Testis (tissue), 3 donors: ENCODE data around the gene FAM184B. TPM values are rescaled to one million over a fixed set of nuclear protein-coding genes. Genes with fewer than 3 reads are reported as not detected.

Experiments
- DNase-seq: peaks from one replicate; pipeline ENCODE4 v3.0.0-alpha.2; 2019
- H3K27ac ChIP-seq, 2 donors: fragments of 200-600 bp; sonication (generic); one replicate each; pipeline ENCODE4 v1.5.1; 2019
- H3K27me3 ChIP-seq: fragments of 200-600 bp; sonication (generic); one replicate; pipeline ENCODE4 v1.5.1; 2019
- H3K36me3 ChIP-seq: fragments of 200-600 bp; sonication (generic); one replicate; pipeline ENCODE4 v1.5.1; 2017; ENCODE audit warnings: low read depth; ENCODE audit errors: missing control alignments
- H3K4me1 ChIP-seq: fragments of 200-600 bp; sonication (generic); one replicate; pipeline ENCODE4 v1.5.1; 2019
- H3K4me3 ChIP-seq, 2 donors: fragments of 200-600 bp; sonication (generic); one replicate each; pipeline ENCODE4 v1.5.1; 2017 to 2019
- H3K9me3 ChIP-seq: fragments of 200-600 bp; sonication (generic); one replicate; pipeline ENCODE4 v1.5.1; 2017
- CTCF ChIP-seq, 3 experiments: fragments of 450-650 bp in 2 of 3; fragments of 200-600 bp in 1 of 3; sonication (generic) in 1 of 3; IDR thresholded peaks; one replicate each; pipeline ENCODE4 v1.5.1; 2016 to 2019; ENCODE audit warnings: antibody characterized with exemption in 3 of 3, mild to moderate bottlenecking in 2 of 3, moderate library complexity in 1 of 3
- POLR2A ChIP-seq: fragments of 450-650 bp; IDR thresholded peaks from one replicate; pipeline ENCODE4 v1.6.1; 2017; ENCODE audit warnings: antibody characterized with exemption, mild to moderate bottlenecking, moderate library complexity
- WGBS, 2 donors: methylation state at CpG; one replicate each; pipeline ENCODE4 v1.1.5; 2018; 5-methylcytosine and 5-hydroxymethylcytosine counted together
- intact Hi-C: fragments of 100-400 bp; cut with DNase I; formaldehyde crosslinking; loops from one replicate; pipeline ENCODE4 v1.15.1; 2023; ENCODE audit warnings: low total_unique reads
- polyA plus RNA-seq: library from polyadenylated mRNA; stranded (reverse); fragments of 350-450 nt; fragmentation: Illumina TruSeq; extraction: RNeasy Lipid Tissue Mini Kit (QIAGEN cat#74804); gene quantifications from one replicate; pipeline ENCODE4 v1.2.3, GENCODE V29; 2014; ENCODE audit warnings: low read depth, low replicate concordance; ENCODE audit not compliant: insufficient read depth
- total RNA-seq, 2 donors: library from RNA; depleted of rRNA; stranded (reverse); fragments of >200 nt; gene quantifications; one replicate each; pipeline ENCODE4 v1.2.3, GENCODE V29; 2016

FAM184B gene
- total and polyA plus RNA-seq, 3 donors from 2014 or later = 0.08 to 0.26 (median 0.19) TPM

DNA sequence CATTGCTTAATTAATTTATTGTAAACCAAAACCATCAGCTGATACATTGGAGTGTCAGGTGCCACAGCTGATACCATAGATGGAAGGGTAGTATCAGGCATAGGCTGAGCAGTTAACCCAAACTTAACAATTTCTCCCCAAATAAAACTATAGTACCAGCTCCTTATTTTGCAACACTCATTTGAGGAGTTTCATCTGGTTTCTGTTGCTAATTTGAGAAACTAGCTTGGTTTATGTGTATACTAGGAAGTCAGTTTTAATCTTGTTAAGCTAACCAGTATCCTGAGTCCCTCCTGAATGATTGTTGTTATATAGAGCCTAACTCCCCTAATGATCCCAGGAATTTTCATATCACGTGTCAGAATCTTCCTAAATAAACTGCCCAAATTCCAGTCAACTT is 16.4 kb upstream of the FAM184B start:
- Histone ChIP-seq H3K27ac (no peak overlapping the region), H3K36me3 (no peaks in the 10 kb centered on the region), H3K9me3 (no peaks in the 10 kb centered on the region), H3K4me1 (no peaks in the 10 kb centered on the region), H3K4me3 (no peak overlapping the region), H3K27me3 (no peaks in the 10 kb centered on the region)
- no peak for DNase-seq
- 82 to 94% methylated on average over 1 of the region's 1 CpG for WGBS, 2 donors
- intact Hi-C loops = no loop called here
- no peak for TF ChIP-seq POLR2A
- no peak for TF ChIP-seq CTCF (IDR thresholded peaks at IDR 0.05)

GRCh38 chr4:17794730-17795129 is 13.3 kb upstream of the FAM184B start:
- Histone ChIP-seq H3K9me3 (no peaks in the 10 kb centered on the region), H3K27me3 (no peaks in the 10 kb centered on the region), H3K4me3 (no peak overlapping the region), H3K4me1 (no peaks in the 10 kb centered on the region), H3K36me3 (no peaks in the 10 kb centered on the region), H3K27ac (no peak overlapping the region)
- WGBS, 2 donors = 73 to 85% methylated on average over 1 of the region's 1 CpG
- TF ChIP-seq CTCF (IDR thresholded peaks at IDR 0.05) = no peak
- no peak for TF ChIP-seq POLR2A
- intact Hi-C loops = no loop called here
- no peak for DNase-seq

DNA sequence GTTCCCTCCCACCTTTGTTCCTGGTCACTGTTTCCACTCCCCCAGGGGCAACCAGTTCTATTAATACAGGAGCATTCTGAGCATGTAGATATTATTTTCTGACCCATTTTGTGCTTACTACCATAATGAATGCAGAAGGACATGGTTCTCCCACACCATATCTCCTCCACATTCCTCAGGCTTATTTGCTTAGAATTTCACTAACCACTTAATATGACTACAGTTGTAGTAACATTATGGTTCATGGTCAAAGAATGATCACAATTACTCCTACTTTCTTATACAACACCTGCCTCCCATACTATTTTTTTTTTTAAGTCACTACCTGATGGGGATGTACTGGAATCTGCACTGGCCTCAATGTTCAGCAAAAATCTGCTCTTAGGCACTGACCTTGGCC is 7.5 kb upstream of the FAM184B start:
- H3K27me3 ChIP-seq = no peaks in the 10 kb centered on the region
- H3K27ac ChIP-seq = no peak overlapping the region
- H3K9me3 ChIP-seq = no peaks in the 10 kb centered on the region
- no peak for DNase-seq
- H3K4me1 ChIP-seq = no peaks in the 10 kb centered on the region
- no peaks in the 10 kb centered on the region for H3K36me3 ChIP-seq
- intact Hi-C loops = no loop called here
- no peak overlapping the region for H3K4me3 ChIP-seq
- TF ChIP-seq CTCF (IDR thresholded peaks at IDR 0.05) (no peak), POLR2A (no peak)

DNA sequence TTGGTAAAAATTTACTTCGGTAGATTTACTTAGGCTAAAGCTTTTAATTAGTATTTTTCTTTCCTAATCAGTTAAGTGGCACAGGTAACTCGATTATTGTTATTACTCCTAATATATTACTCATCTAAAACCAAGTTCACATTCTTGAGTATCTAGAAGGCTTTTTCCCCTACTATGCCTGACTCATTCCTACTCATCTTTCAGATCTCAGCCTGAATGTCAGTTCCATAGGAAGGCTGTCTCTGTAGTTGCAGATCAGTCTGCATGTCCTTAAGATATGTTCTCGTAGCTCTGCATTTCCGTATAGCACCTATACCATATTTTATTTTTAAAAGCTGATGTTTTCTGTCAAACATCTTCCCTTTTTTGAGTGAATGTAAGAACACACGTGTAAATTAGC is 5.9 kb upstream of the FAM184B start:
- Histone ChIP-seq H3K4me1 (no peaks in the 10 kb centered on the region), H3K9me3 (no peaks in the 10 kb centered on the region), H3K27me3 (no peaks in the 10 kb centered on the region), H3K27ac (no peak overlapping the region), H3K4me3 (no peak overlapping the region), H3K36me3 (no peaks in the 10 kb centered on the region)
- 89 to 90% methylated on average over 5 of the region's 5 CpGs for WGBS, 2 donors
- intact Hi-C loops = no loop called here
- no peak for DNase-seq
- no peak for TF ChIP-seq POLR2A
- TF ChIP-seq CTCF (IDR thresholded peaks at IDR 0.05) = no peak

- no peak for DNase-seq
- H3K4me3 ChIP-seq = no peak overlapping the region
- H3K27ac ChIP-seq = no peak overlapping the region
- WGBS, 2 donors = 73 to 75% methylated on average over 5 of the region's 5 CpGs
- no peaks in the 10 kb centered on the region for H3K27me3 ChIP-seq
- intact Hi-C loops = no loop called here
- no peaks in the 10 kb centered on the region for H3K36me3 ChIP-seq
- TF ChIP-seq POLR2A (no peak), CTCF (IDR thresholded peaks at IDR 0.05) (no peak)
- no peaks in the 10 kb centered on the region for H3K4me1 ChIP-seq
- no peaks in the 10 kb centered on the region for H3K9me3 ChIP-seq
Measured at GRCh38 chr4:17786567-17786966, 5.1 kb upstream of the FAM184B start.
